GM12878 (cell line): ENCODE results near the gene IQGAP1.

Experiments
- MTA3 ChIP-seq: IDR thresholded peaks from 2 replicates; pipeline ENCODE4 v1.6.1; 2012; ENCODE audit warnings: low read length, inconsistent platforms, borderline replicate concordance
- NRF1 ChIP-seq: conservative IDR thresholded peaks from 2 replicates; pipeline ENCODE4 v1.6.1; 2011; ENCODE audit warnings: mild to moderate bottlenecking, low read depth, low read length, improper control_type of control experiment
- POLR2A ChIP-seq: IDR thresholded peaks from 2 replicates; pipeline ENCODE4 v1.6.1; 2011; ENCODE audit warnings: low read depth, mild to moderate bottlenecking, low read length
- REST ChIP-seq: IDR thresholded peaks from 2 replicates; pipeline ENCODE4 v1.6.1; 2012; ENCODE audit warnings: mild to moderate bottlenecking, low read depth, low read length

- TF ChIP-seq MTA3 (no peak), NRF1 (no peak), REST (no peak), POLR2A (no peak)
These were observed 83.7 kb downstream of the IQGAP1 start for GRCh38 chr15:90471769-90472168.
